Activated naive CD4-positive, alpha-beta T cell treated with Interleukin-2 at 50 U/mL for 16 hours (primary cell): ENCODE results near the gene RNU6-7.

Source experiments
- DNase-seq: peaks from one replicate; pipeline ENCODE4 v3.0.0-alpha.2; 2020

Gene RNU6-7

GRCh38 chr14:32205984-32206383 is 4.1 kb downstream of the RNU6-7 start:
- no peak for DNase-seq

GRCh38 chr14:32206552-32206951 is 4.7 kb downstream of the RNU6-7 start:
- no peak for DNase-seq

DNA sequence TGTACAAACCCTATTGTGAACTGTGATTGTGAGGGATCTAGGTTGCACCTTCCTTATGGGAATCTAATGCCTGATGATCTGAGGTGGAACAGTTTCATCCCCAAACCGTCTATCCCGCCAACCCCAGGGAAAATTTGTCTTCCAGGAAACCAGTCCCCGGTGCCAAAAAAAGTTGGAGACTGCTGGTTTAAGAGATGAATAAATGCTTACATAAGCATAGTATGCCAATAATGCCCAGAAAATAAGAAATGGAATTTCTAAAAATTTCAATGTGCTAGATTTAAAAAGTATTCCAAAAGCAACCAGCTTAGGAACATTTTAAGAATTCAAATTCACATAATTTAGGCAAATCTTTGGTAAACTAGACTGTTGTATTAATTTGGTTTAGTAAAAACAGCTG is 6.6 kb downstream of the RNU6-7 start:
- DNase-seq: no peak

- DNase-seq: no peak
These were observed 7.6 kb downstream of the RNU6-7 start for GRCh38 chr14:32209471-32209870.

- no peak for DNase-seq
These were observed 9.2 kb downstream of the RNU6-7 start for GRCh38 chr14:32211068-32211404.

DNA sequence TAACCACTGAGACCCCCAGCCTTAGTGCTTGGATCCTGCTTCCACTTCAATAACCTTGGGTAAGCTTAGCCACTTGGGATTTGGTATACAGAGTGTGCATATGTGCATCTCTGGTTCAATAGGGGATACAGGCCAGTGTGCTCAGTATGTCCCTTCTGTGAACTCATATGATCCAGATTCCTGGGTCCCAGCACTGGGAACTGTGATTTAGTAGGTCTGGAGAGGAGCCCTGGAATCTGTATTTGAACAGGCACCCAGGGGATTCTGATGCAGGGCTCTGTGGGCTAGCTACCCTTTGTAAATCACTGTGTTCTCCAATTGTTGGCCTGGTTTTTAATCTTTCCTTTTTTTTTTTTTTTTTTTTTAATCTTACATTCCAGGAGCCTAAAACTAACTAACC is 11.0 kb downstream of the RNU6-7 start:
- DNase-seq: no peak

DNA sequence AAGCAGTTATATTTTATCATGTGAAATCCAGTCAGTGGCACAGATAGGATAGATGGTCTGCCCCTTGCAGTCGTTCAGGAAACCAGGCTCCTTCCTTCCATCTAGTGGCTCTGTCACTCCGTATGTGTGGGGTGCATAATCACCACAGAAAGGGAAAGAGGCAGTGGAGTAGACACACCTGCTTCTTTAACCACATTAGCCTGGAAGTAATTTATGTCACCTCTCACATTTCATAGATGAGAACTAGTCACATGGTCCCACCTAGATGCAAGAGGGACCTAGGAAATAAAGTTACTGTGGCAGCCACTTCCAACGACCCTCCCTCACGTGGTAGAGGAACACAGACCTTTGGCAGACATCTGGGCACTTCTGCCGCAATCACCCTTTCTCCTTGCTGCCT is 15.5 kb downstream of the RNU6-7 start:
- DNase-seq: no peak

DNA sequence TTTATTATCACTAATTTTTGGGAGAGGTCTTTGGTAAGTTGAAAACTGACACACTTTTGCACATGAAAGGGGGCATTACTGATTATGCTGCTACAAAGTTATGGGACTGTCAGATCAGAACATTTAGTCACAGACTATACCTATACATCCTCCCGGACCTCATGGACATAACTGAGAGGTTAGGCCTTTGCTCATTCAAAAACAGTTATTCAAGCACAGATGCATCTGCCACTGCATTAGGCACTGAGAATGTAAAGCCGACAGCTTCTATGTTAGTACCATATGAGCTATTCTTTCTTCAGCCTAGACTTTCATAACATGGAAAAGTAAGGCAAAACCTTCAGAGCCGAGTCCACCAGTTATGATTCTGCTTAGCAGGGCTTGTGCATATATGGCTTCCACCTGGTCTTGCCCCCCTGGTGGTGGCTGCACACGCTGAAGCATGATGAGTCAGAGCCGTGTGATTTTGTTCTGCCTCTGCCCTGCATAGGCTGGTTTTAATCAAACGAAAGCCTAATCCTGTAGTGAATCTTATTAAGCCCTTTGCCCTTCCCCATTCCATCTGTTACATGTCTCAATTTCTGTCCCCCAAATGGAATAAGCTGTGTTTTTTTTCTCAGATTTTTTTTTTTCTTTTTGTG is 23.0 kb downstream of the RNU6-7 start:
- DNase-seq: peak; percentile 5

- no peak for DNase-seq
These were observed 23.6 kb downstream of the RNU6-7 start for GRCh38 chr14:32225378-32225920.

DNA sequence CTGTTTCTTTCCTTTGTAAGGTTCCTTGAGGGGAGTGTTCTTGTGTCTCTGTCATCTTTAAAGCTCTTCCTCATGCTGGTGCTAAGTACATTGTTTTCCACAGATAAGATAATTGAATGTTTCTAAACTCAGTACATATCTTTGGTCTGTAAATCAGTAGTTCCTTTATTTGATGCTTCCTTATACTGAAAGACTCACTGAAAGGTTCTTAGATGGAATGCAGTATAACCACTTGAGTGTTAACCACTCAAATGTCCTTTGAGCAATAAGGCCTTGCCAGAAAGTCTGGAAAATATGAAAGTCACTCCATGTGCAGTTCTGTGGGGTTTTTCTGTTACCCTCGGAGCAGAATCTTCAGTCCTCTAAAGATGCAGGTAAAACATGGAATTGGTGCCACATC is 24.2 kb downstream of the RNU6-7 start:
- no peak for DNase-seq

- no peak for DNase-seq
These were observed 28.3 kb downstream of the RNU6-7 start for GRCh38 chr14:32230181-32230580.

GRCh38 chr14:32230695-32231280 is 28.9 kb downstream of the RNU6-7 start:
- no peak for DNase-seq

GRCh38 chr14:32232481-32232880 is 30.6 kb downstream of the RNU6-7 start:
- no peak for DNase-seq

GRCh38 chr14:32233260-32233659 is 31.4 kb downstream of the RNU6-7 start:
- DNase-seq: no peak

DNA sequence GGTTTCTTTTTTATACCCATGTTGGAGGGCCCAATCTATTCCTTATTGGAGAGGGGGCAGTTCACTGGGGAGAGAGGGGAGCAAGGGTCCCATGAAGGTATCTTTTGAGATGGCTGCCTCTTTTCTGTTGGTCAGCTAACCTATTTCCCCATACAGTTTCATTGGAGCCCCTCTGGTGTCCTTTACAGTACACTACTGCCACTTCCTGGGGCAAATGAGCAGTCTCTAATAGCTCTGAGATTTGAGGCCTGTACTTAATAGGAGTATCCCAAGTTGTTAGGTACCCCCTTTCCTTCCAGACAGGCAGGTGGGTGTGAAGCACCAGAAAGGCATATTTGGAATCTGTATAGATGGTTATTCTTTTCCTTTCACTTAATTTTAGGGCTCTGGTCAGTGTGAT is 42.6 kb downstream of the RNU6-7 start:
- DNase-seq: no peak

- no peak for DNase-seq
These were observed 44.9 kb downstream of the RNU6-7 start for GRCh38 chr14:32246751-32247150.

DNA sequence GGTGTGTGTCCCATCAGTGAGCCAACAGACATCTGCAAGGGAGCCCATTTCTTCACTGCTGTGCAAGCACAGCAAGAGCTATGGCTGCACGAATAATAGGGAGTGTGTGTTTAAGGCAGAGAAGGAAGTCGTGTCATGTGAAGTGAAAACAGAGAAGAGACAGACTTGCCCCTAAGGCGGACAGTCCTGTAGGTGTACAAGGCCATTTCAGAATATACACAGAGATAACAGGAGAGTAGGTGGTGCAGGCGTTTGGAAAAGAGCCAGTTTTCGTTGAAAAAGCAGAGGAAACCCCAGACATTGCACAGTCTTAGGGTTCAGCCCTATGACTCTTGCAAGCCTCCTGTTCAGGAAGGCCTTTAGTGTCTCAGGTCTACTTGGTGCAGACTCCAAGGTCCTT is 47.5 kb downstream of the RNU6-7 start:
- no peak for DNase-seq

- no peak for DNase-seq
These were observed 47.9 kb downstream of the RNU6-7 start for GRCh38 chr14:32249780-32250179.

DNA sequence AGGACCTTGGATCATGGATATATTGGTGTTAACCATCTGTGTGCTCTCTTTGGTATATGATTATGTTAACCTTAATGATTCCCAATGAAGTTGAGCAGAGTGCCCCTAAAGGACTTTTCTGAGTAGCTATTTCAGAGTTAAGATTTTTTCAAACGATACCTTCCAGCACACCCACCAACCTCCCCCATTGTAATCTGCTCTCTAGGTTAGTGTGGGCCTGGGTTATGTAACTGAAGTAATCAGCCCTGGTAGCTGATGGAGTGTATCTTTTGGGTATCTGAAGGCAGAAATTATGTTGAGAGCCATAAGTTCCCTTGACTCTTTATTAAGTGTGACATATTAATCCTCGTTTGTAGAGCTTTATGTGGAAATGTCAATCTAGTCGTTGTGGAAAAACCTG is 48.8 kb downstream of the RNU6-7 start:
- no peak for DNase-seq

- no peak for DNase-seq
These were observed 49.7 kb downstream of the RNU6-7 start for GRCh38 chr14:32251530-32251929.
